ENCODE data around the gene NCR3LG1.
"Not testable (repeated sequence)": the region's sequence is repeated elsewhere in the genome, so short reads cannot be mapped to it uniquely, and the experiment has no call there.

The NCR3LG1 gene

DNA sequence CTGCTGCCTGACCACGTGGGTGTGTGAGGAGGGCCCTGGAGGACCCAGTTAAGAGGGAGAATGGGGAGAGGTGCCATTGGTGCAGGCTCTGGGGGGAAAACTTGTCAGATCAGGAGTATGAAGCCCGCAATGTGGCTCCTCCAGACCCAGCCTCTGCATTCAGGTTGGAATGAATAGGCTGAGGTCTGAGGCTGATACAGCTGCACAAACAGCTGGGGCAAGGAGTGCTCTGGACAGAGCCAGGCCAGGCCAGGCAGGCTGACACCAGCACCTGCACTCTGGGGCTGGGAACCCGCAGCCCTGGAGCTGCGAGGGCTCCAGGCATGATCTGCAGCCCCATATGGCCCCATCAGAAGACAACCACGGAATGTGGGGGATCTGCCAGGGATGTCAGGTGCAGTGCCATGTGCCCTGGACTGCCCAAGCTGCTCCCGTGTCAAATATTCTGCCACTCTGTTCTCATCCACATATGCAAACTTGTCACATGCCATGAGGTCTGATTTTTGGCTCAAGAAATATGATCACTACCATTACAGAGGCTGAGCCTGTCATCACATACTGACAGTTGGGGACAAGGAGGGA lies 64.0 kb downstream of the NCR3LG1 start:
- H3K36me3 Mint-ChIP-seq (ENCODE audit: insufficient read depth): peaks cover 2% of the 10 kb centered on the region
- ATAC-seq (replicated peaks) (no peak), DNase-seq (no peak)
- no peaks in the 10 kb centered on the region for H3K9me3 Mint-ChIP-seq
- H3K27me3 Mint-ChIP-seq: peaks cover 60 to 93% of the 10 kb centered on the region in 2 donors
- H3K4me1 Mint-ChIP-seq (ENCODE audit: low read depth in 2 of 2): no peaks in the 10 kb centered on the region
- no peak overlapping the region for H3K27ac Mint-ChIP-seq
- H3K4me3 Mint-ChIP-seq: no peak overlapping the region

DNA sequence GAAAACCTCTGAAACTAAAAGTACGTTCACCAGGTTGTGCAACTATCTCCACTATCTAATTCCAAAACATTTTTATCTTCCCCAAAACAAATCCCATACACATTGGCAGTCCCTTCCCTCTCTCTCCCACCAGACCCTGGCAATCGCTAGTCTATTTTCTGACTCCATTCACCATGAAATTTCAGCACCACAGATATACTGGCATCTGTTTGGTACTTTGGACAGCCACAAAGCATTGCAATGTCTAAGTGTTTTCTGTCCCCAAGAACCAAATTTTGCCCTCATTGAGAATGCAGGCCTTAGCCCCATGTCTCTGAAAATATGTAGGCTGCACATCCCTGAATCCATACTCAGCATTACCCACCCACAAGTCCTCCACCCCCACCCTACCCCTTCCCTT lies 64.9 kb downstream of the NCR3LG1 start:
- Mint-ChIP-seq H3K27me3 (peaks cover 67 to 95% of the 10 kb centered on the region in 2 donors), H3K36me3 (ENCODE audit: insufficient read depth) (peaks cover 2% of the 10 kb centered on the region), H3K4me1 (ENCODE audit: low read depth in 2 of 2) (no peaks in the 10 kb centered on the region), H3K4me3 (no peak overlapping the region), H3K9me3 (no peaks in the 10 kb centered on the region), H3K27ac (no peak overlapping the region)
- DNase-seq (no peak), ATAC-seq (replicated peaks) (no peak)

DNA sequence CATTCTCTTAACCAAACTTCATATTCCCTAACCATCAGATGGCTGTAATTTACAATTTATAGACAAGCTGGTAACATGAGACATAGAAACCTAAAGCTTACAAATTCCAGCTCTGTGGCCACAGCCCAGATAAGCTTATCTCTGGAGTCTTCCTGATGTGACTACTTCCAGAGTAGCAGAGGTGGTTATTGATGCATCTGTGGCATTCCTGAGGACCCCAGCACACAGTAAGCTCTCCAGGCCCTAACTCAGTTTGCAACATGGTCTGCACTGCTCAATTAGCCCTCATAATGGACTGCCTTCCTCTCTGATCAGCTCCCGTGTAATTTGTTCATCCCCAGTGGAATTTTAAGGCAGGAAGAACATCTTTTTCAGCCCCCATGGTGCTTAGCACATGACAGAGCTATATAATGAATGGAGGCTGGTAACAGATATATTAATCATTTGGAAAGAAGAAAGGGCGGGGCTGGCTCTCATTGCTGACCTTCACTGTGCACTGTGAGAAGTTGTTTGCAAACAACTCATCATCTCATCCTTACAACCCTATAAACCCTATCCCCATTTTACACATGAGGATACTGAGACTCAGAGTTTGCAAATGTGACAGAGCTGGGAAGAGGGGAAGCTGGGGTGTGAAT lies 67.0 kb downstream of the NCR3LG1 start:
- no peak for ATAC-seq (replicated peaks)

DNA sequence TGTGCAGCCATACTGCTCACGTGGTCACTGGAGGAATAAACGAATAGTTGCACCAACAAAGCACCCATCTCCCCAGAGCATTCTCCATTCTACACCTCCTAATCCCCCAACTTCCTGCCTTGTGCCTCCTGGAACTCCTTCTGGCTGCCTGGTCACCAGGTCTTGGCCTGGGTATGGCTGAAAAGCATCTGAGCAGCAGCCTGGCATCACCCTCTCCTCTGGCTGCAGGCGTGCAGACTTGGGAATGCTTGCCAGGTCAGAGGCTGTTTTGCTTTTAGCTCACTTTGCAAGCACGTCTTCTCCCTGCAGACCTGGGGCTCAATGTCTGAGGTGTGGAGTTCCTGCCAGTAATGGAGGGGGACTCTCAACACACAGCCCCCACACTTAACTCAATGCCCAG lies 70.2 kb downstream of the NCR3LG1 start:
- no peak overlapping the region for H3K4me3 Mint-ChIP-seq
- no peak overlapping the region for H3K27ac Mint-ChIP-seq
- no peaks in the 10 kb centered on the region for H3K9me3 Mint-ChIP-seq
- ATAC-seq (replicated peaks) (no peak), DNase-seq (no peak)
- no peaks in the 10 kb centered on the region for H3K36me3 Mint-ChIP-seq (ENCODE audit: insufficient read depth)
- H3K4me1 Mint-ChIP-seq (ENCODE audit: low read depth in 2 of 2): no peaks in the 10 kb centered on the region
- H3K27me3 Mint-ChIP-seq: peaks cover 52 to 79% of the 10 kb centered on the region in 2 donors

More for the DNA sequence above, 67.0 kb downstream of the NCR3LG1 start:
- H3K27me3 Mint-ChIP-seq: peaks cover 71 to 94% of the 10 kb centered on the region in 2 donors
- DNase-seq: no peak
- no peaks in the 10 kb centered on the region for H3K9me3 Mint-ChIP-seq
- H3K4me3 Mint-ChIP-seq: no peak overlapping the region
- H3K4me1 Mint-ChIP-seq (ENCODE audit: low read depth in 2 of 2): no peaks in the 10 kb centered on the region
- H3K36me3 Mint-ChIP-seq (ENCODE audit: insufficient read depth): peaks cover under 1% of the 10 kb centered on the region
- no peak overlapping the region for H3K27ac Mint-ChIP-seq

DNA sequence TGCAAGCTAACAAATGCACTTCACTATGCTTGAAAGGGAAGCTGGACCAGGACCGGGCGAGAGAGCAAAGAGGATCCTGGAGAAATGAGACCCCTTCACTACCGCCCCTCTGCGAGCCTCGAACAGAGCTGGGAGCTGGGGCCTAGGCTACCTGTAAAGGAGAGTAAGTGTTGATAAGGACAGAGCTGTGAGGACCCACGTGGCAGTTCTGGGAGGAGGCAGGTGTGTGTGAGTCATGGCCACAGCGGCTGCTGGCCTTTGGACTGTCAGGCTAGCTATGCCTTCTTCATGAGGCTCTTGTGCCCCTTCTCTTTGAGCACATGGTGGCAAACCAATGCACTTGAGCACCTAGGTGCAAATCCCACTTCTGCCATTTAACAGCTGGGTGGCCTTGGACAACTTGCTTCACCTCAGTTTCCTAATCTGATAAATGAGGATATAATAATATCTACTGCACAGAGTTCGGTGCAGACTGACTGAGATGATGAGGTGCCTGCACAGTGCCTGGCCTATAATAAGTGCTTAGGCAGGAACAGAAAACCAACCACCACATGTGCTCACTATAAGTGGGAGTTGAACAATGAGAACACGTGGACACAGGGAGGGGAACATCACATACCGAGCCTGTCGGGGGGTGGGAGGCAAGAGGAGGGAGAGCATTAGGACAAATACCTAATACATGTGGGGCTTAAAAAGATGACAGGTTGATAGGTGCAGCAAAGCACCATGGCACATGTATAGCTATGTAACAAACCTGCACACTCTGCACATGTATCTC lies 72.1 kb downstream of the NCR3LG1 start:
- DNase-seq (no peak), ATAC-seq (replicated peaks) (no peak)
- H3K4me1 Mint-ChIP-seq (ENCODE audit: low read depth in 2 of 2): no peaks in the 10 kb centered on the region
- peaks cover 51 to 79% of the 10 kb centered on the region in 2 donors for H3K27me3 Mint-ChIP-seq
- H3K27ac Mint-ChIP-seq: no peak overlapping the region
- H3K9me3 Mint-ChIP-seq: no peaks in the 10 kb centered on the region
- no peak overlapping the region for H3K4me3 Mint-ChIP-seq
- H3K36me3 Mint-ChIP-seq (ENCODE audit: insufficient read depth): no peaks in the 10 kb centered on the region

DNA sequence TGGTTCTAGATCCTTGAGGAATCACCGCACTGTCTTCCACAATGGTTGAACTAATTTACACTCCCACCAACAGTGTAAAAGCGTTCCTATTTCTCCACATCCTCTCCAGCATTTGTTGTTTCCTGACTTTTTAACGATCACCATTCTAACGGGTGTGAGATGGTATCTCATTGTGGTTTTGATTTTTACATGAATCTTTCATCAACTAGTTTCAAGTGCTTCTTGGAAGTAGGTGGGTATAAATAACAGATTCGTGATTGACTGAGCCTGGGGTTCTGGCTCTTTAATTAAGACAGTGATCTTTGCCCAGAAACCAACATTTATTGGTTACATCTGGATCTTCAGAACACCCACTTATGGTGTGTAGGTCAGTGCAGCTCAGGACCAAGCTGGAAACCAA lies 74.6 kb downstream of the NCR3LG1 start:
- ATAC-seq (replicated peaks); H3K9me3 Mint-ChIP-seq; H3K36me3 Mint-ChIP-seq (ENCODE audit: insufficient read depth); DNase-seq; H3K4me3 Mint-ChIP-seq; H3K27ac Mint-ChIP-seq; H3K4me1 Mint-ChIP-seq (ENCODE audit: low read depth in 2 of 2): not testable (repeated sequence)
- H3K27me3 Mint-ChIP-seq: peaks cover 52 to 78% of the 10 kb centered on the region in 2 donors

Data from effector memory CD8-positive, alpha-beta T cell (primary cell).